HL-60/S4 (cell line): Measurements from ENCODE around the gene DCX.
"Not testable (repeated sequence)": the region's sequence is repeated elsewhere in the genome, so short reads cannot be mapped to it uniquely, and the experiment has no call there.

Source experiments
- in situ Hi-C: fragments of 300-500 bp; cut with MboI; formaldehyde crosslinking; loops from 2 replicates; pipeline ENCODE4 v1.14.3; 2022; ENCODE audit warnings: low sequenced_read_pairs

Gene DCX

GRCh38 chrX:111375747-111376146 lies 36.2 kb downstream of the DCX start:
- in situ Hi-C loops, result no loop called here

- in situ Hi-C loops, result no loop called here
These were observed 39.9 kb downstream of the DCX start for GRCh38 chrX:111372086-111372485.

DNA sequence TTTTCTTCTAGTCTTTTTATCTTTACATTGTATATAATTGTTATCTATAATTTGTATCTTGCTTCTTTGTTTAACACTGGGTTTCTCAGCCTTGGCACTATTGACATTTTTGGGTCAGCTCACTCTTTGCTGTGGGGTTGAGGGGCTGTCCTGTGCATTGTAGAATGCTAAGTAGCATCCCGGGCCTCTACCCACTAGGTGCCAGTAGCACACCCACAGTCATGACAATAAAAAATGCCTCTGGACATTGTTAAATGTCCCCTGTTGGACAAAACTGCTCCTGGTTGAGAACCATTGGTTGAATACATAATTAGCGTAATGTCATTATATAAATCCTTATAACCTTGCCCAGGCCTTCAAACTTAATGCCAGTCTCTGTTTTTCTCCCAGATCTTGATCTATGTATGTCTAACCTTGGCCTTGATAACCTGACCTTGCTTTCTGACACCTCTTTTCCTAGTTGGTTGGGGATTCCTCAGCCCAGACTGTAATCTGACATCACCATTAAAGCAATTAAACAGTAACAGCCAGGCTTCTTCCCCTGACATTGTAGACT lies 46.1 kb downstream of the DCX start:
- in situ Hi-C loops, result no loop called here

- in situ Hi-C loops, result no loop called here
These were observed 48.3 kb downstream of the DCX start for GRCh38 chrX:111363741-111364140.

DNA sequence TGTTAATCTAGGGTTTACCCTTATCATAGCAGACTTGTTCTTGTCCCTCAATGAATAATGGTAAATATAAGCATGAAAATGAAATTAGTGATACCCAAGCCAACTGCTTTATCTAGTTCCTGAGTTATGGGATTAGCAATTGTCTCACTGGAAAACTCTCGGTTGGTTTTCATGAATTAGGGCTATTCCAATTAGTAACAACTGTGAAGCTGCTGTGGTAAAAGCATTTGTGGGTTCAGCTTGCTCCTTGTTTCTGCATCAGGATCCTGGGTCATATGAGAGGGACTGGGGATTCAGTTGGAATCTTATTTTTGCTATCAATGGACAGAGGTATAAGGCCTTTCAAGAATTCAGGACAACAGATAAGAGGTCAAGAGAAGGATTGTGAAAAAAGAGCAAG lies 50.2 kb downstream of the DCX start:
- in situ Hi-C loops, result no loop called here

DNA sequence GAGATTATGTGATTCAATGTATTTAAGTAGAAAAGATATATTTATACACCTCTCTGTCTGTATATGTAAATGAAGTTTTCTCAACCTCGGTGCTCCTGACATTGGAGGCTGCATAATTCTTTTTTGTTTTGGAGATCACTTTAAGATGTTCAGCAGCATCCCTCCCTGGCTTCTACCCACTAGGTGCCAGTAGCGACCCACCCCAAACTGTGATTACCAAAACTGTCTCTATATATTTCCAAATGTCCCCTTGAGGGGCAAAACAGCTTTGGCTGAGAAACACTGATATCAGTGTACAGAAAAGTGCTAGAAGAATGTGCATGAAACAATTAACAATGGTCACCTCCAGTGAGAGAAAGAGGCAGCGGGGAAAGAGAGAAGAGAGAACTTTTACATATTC lies 51.2 kb downstream of the DCX start:
- in situ Hi-C loops, result no loop called here

GRCh38 chrX:111355523-111356115 lies 56.4 kb downstream of the DCX start:
- in situ Hi-C loops, result no loop called here

DNA sequence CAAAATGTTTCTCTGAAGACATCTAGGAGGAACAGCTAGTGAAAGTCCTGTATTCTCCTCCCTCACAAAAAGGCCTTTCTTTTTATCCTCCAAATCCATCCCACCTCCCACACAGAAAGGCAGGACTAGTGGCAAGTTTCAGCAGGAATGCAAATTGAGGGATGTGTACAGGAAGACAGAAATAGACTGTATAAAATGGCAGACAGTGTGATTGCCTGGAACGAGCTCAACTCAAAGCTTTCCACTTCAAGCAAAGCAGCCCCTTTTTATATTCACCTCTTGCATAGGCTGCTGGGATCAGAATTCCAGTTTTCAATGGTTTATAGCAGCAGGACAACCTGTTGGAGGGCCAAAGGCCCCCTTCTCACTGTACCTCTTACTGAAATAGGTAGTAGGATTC lies 57.5 kb downstream of the DCX start:
- in situ Hi-C loops, result no loop called here

DNA sequence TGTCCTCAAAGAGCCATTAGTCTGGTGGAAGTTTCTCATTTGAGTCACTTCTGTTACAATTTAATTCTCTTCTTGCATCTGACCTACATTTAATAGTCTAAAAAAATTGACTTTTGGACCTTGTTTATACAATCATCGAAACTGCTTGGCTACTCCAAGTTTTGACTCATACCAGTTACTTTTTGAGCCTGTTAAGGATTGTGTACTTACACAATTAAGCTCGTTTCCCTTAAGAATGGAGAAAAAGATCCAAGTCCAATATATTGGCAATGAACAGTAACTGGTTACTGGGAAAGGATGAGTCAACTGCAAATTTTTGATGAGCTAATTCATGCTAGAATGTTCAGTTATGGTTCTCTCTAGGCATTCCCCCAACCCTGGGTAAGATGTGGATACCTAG lies 58.2 kb downstream of the DCX start:
- in situ Hi-C loops, result no loop called here

DNA sequence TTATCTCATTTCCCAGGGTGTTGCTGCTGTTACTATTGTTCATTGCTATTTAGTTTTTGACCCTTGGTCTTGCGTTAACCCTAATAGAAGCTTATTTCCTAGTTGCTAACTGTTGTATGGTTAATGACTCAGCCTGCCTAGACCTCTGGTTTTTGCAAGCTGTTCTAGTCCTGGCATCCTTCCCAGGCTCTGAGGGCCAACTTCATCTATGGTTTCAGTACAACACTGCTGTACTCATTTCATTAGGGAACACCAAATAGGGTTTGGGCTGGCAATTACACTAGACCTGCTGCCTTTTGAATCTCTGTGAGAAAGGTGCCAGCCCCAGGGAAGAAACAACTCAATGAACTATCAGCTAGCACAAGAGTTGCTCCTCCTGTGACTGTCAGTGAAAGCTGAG lies 59.6 kb downstream of the DCX start:
- in situ Hi-C loops, result no loop called here

GRCh38 chrX:111349934-111350333 lies 62.1 kb downstream of the DCX start:
- in situ Hi-C loops, result no loop called here

DNA sequence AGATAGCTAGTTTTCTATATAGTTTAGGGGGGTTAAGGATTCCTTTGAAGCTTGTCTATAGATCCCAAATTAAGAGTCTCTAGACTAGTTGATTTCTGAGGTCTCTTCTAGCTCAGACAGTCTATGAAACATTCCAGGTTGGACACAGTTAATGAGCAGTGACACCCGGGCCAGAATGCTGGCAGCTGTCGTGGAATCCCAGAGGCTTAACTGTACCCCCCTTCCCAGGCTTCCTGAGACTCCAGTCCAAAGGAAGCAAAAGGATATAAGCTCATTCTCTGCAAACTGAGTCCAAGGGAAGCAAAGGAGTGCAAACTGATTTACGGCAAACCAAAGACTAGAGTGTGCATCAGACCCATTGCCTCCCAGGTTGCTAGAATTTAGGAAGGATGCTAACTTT lies 62.9 kb downstream of the DCX start:
- in situ Hi-C loops, result no loop called here

DNA sequence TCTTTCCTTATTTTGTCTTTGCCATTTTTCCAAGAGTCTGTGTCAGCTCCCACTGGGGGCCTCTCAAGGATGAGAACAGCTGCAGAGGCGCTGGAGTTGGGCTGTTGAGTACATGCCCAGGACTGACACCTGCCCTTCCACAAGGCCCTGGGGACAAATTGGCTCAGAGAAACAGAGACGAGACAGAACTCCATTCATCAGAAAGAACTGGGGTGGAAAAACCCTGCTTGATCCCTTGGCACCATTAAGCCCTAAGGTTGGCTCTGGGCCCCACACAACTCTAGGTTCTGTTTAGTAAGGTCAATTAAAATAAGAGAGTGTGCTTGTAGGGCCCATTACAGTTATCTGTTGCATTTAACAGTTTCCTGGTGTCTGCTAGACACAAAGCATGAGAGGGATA lies 63.6 kb downstream of the DCX start:
- in situ Hi-C loops, result no loop called here

DNA sequence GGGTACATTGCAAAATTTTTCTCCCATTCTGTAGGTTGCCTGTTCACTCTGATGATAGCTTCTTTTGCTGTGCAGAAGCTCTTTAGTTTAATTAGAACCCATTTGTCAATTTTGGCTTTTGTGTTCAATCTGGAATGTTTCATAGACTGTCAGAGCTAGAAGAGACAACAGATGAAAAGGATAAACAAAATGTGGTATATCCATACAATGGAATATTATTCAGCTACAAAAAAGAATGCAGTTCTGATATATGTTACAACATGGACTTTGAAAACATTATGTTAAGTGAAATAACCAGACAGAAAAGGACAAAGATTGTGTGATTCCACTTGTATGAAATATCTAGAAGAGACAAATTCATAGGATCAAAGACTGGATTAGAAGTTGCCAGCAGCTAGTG lies 65.8 kb downstream of the DCX start:
- in situ Hi-C loops, result not testable (repeated sequence)

- in situ Hi-C loops, result no loop called here
These were observed 71.9 kb downstream of the DCX start for GRCh38 chrX:111340054-111340453.

- in situ Hi-C loops, result no loop called here
These were observed 72.8 kb downstream of the DCX start for GRCh38 chrX:111339212-111339611.

DNA sequence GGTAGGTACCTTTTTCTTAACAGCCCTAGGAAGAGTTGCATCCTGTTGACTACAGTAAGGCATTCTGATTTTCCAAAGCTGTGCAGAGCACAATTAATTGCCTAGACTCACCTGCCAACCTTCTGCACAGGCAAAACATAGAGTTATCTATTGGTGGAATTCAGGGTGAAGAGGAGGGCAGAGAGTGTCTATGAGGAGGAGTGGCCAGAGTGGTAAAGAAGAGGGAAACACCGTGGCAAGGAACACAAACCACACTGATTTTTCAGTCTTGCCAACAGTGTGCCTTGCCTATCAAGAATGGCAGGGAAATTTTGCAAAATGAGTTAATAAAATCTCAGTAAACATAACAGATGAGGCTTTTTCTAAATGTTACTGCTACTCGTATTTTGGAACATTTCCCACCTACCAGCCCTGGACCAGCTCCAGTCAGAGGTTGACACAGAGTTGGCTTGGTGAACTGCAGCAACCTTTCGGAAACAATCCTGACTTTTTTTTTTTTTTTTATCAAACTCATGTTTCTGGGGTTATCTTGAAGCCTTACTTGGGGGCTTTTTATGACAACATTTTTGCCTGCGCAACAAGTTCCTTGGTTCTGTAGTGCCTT lies 73.8 kb downstream of the DCX start:
- in situ Hi-C loops, result no loop called here

DNA sequence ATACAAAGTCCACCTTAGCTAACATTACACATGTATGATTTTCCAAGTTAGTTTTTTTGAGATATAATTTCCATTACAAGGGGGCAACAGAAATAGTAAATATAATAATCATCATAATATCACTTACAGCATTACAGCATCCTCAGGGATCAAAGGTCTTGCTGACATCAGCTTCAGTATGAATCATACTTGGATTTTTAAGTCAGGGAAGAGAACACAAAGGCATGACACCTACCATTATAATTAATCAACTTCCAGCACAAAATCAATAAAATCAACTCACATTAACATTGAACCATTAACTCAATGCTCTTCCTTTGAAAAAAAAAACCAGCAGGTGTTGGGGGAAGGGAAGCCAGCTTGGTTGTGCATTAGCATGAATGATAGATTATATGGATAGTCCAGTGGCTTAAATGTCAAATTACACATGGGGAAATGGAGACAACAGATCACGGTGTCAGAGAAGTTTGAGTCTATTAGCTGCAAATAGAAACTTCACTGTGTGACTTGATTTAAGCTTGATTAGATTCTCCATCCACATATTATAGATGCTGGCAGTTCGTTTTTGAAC lies 74.8 kb downstream of the DCX start:
- in situ Hi-C loops, result no loop called here

- in situ Hi-C loops, result no loop called here
These were observed 75.9 kb downstream of the DCX start for GRCh38 chrX:111336141-111336540.

- in situ Hi-C loops, result no loop called here
These were observed 82.6 kb downstream of the DCX start for GRCh38 chrX:111329370-111329769.

DNA sequence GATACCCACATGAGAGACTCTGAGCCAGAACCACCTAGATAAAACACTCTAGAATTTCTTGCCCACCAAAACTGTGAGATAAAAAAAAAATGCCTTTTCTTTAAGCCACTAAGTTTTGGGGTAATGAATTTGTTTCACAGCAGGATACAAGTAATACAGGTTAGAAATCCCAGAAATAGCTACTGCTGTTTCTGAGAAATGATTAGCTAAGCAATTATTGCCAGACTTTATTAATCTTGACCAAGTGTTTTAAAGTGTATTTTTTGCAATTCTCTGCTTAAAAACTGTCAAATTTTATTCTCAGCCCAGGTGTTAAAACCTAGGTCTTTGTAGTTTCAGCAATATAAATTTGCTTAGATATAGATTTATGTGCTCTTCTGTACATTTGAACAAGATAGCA lies 83.1 kb downstream of the DCX start:
- in situ Hi-C loops, result no loop called here

GRCh38 chrX:111322231-111322855 lies 89.6 kb downstream of the DCX start:
- in situ Hi-C loops, result no loop called here
